Epithelial cell of proximal tubule (primary cell): ENCODE measurements around the gene SDHAF3. TPM values are rescaled to one million over a fixed set of nuclear protein-coding genes. Genes with fewer than 3 reads are reported as not detected.

Experiments used
- DNase-seq: peaks from one replicate; pipeline ENCODE4 v3.0.0-alpha.2; 2011; ENCODE audit warnings: low read depth
- H3K4me3 ChIP-seq: 2 replicates; pipeline ENCODE4 v1.5.1; 2011; ENCODE audit warnings: low read depth, mild to moderate bottlenecking, low read length
- CTCF ChIP-seq: conservative IDR thresholded peaks from 2 replicates; pipeline ENCODE4 v1.5.1; 2012; ENCODE audit warnings: low read depth, mild to moderate bottlenecking, low read length
- total RNA-seq: library from RNA; depleted of rRNA; stranded (reverse); fragments of >200 nt; gene quantifications from 2 replicates; pipeline ENCODE4 v1.2.3, GENCODE V29; 2015

SDHAF3 gene
- total RNA-seq, 1 donor from 2014 or later, result 17.8 TPM

- TF ChIP-seq CTCF, result no peak
- no peak for DNase-seq
- no peak overlapping the region for H3K4me3 ChIP-seq
Measured at GRCh38 chr7:97126483-97127171, 9.1 kb downstream of the SDHAF3 start.

GRCh38 chr7:97128736-97129135 is 11.2 kb downstream of the SDHAF3 start:
- no peak for DNase-seq
- TF ChIP-seq CTCF, result no peak
- H3K4me3 ChIP-seq, result no peak overlapping the region

- no peak overlapping the region for H3K4me3 ChIP-seq
- DNase-seq, result no peak
Measured at GRCh38 chr7:97130417-97131139, 13.1 kb downstream of the SDHAF3 start.

GRCh38 chr7:97133159-97133558 is 15.7 kb downstream of the SDHAF3 start:
- no peak overlapping the region for H3K4me3 ChIP-seq
- no peak for TF ChIP-seq CTCF
- no peak for DNase-seq

More at GRCh38 chr7:97130417-97131139, 13.1 kb downstream of the SDHAF3 start:
- no peak for TF ChIP-seq CTCF

- no peak for DNase-seq
- TF ChIP-seq CTCF, result no peak
Measured at GRCh38 chr7:97138830-97139229, 21.3 kb downstream of the SDHAF3 start.

GRCh38 chr7:97145068-97145467 is 27.6 kb downstream of the SDHAF3 start:
- no peak overlapping the region for H3K4me3 ChIP-seq
- peak; percentile 4 for DNase-seq
- TF ChIP-seq CTCF, result peak; percentile 42

More at GRCh38 chr7:97138830-97139229, 21.3 kb downstream of the SDHAF3 start:
- no peak overlapping the region for H3K4me3 ChIP-seq
